Measurements from ENCODE around the gene DHRS12. TPM values are rescaled to one million over a fixed set of nuclear protein-coding genes. Genes with fewer than 3 reads are reported as not detected.

Gene DHRS12
- total RNA-seq, 2 experiments from 2014 or later, result 5.3 to 5.4 TPM

DNA sequence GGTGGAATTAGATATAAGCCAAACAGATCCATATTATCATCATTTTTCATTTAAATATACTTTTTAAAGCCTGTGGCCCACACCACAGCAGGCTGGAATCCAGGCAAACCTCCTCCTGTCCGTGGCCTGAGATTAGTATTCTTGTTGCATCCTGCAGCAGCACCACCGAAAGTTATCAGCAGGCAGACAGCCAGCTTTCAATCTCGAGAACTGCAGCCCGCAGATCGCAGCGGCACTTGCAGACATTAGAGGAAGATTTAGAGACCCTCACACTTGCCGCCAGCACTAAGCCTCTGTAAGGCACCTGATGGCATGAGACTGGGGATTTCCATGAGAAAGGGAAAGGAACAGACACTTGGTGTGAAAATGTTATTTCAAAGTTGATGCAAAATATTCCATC, 7.4 kb downstream of the DHRS12 start:
- ChIA-PET POLR2A (no interaction called here), CTCF (no interaction called here)

DNA sequence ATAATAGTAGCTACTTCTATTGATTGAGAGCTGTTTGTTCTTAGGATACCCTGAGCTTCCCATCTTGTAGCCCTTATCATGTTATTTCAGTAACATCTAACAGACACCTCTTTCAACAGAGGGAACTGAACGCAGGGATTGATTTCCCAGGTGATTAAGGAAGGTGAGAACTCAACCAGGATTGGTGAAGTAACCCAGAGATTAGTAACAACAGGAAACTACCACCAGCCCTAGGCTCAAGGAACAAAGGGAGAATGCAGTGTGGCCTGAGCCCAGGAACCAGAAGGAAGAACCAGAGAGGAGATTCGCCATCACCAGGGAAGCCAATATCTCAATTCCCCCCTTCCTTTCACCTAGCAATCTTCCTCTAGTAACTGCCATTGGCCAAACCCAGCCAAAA, 8.5 kb downstream of the DHRS12 start:
- CTCF ChIA-PET, result no interaction called here
- POLR2A ChIA-PET, result interaction anchor here (2.9 kb wide), 1 partner anchor 8 kb away, joined by 11 read pairs; no protein-coding TSS in a partner anchor

DNA sequence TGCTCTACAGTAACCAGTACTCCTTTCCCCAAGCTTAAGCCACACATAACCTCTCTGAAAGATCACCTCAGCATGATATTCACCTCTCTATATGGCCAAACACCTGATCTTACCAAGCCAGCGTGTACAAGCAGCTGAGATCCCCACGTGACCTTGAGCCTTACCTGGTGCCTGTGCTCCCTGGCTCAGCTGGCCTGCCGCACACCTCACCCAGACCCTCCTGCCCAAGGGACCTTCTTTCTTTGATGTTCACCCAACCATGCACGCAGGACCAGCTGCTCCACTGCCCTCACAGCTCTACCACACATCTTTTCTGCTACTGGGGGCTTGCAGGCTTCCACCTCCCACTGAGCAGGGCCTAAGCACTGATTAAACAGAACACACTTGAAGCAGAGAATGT, 9.0 kb downstream of the DHRS12 start:
- ChIA-PET CTCF (no interaction called here), POLR2A (interaction anchor here (2.9 kb wide), 1 partner anchor 8 kb away, joined by 11 read pairs; no protein-coding TSS in a partner anchor)

DNA sequence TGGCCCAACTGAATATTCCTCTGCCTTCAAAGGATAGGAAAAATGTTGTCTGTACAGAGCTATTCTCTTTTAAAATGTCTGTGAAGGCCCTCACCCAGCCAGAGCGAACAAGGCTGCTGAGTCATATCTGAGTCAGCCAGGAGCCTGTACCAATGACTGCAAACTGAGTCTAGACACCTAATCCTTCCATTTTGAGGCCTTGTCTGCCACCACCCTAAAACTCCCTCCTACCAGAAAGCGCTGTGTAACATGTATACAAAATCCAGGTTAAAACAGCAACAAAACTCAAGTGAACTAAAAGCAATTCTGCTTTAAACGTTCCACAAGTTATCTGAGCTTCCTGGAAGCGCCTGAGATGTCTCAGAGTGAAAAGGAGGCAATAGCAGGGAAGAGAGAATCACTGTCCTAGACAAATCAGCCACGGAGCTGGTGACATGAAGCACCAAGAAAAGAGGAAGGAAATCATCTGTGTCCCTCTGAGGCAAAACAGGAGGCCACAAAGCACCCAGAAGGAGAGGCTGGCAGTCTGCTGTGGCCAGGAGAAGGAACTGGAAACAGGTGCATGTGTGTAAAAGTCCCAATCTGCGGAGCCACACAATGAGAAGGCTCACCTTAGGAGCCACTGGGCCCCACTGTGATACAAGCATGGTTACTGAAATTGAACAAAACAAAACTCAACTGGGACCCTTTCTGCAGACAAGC, 10.2 kb downstream of the DHRS12 start:
- POLR2A ChIA-PET, result interaction anchor here (0.6 to 2.9 kb wide), 2 partner anchors 9 to 479 kb away, joined by 3 to 11 read pairs; no protein-coding TSS in a partner anchor
- CTCF ChIA-PET, result no interaction called here

DNA sequence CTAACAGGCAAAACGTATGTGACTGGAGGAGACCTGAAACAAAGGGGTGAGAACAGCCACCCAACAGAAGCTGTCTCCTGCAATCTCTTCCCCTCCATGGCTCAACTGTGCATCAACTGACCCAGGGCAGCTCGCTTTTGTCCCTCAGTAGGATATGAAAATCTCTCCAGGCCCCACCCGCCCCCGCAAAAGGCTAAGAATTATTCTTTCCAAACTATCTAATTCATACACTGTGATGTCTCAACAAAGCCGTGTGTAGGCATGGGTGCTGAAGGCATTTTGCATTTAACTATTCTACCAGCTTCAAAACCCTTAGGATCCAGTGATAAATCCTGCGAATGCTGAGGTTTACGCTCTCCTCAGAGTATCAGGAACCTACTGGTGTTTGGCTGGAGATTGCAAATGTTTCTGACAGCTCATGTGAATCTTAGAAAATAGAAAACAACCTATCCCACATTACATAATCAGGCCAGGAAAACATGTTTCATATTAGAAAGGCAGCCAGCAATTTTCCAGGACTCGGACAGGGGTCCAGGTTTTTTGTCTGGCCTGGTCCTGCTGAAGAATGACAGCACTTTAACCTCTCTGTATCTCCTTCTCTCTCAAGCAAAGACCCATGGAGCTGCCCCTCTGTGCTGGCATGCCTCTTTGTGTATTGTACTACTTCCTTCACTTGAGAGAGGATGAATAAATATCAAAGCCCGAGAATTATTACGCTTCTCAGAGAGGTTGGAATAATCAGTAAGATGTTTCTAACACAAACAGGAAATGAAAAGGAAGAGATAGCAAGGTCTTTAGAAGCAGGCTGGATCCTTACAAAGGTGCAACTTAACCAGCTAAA, 17.3 kb downstream of the DHRS12 start:
- POLR2A ChIA-PET, result no interaction called here
- CTCF ChIA-PET, result interaction anchor here (1.0 kb wide), 1 partner anchor 46 kb away, joined by 3 read pairs; no protein-coding TSS in a partner anchor

DNA sequence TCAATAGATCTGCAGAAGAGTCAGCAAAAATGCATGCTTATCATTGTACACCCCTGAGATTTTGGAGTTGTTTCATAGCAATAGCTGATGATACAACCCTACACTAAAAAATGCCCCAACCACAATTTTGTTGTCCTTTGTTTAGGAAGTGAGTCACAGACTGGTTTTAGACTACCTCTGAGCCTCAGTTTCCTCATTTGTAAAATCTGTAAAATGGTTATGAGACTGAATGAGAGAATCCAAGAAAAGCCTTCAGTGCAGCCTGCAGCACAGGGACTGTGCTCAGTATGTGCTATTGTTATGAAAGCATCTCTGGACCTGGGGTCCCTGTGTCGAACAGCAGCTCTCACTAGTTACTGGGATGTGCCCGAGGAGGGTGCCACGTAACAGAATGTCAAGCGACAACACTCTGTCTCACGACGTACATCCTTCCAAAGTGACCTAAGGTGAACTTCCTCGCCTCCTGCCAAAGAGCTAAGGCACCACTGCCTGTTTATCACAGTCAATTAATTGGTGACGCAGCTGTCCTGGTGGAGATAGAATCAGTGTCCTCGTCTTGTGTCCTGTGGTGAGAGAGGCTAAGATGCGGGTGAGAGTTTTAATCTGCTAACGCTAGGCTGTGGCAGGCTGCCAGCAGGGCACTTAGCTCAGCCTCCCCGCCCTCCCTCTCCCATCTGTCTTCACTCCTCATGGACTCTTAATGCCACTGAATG, 18.1 kb downstream of the DHRS12 start:
- POLR2A ChIA-PET, result no interaction called here

DNA sequence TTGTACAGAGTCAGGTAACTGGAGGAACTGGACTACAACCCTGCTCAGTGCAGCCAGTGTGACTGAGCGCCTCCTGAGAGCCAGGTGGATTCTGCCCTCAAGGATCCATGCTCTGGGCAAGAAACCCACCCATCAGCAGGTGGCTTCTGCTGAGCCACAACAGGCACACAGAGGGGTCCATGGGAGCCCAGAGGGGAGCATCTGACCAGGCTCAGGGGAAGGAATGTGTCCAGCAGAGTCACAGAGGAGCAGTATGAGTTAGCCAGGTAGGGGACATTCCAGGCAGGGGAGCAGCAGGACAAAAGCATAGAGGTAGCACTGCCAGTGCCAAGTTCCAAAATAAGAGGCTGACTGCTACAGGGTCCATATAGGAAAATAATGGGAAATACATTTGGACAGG, 19.9 kb downstream of the DHRS12 start:
- ChIA-PET POLR2A (no interaction called here), CTCF (no interaction called here)

More for the DNA sequence above, 18.1 kb downstream of the DHRS12 start:
- CTCF ChIA-PET, result interaction anchor here (1.0 kb wide), 2 partner anchors 15 to 47 kb away, joined by 3 read pairs; no protein-coding TSS in a partner anchor

DNA sequence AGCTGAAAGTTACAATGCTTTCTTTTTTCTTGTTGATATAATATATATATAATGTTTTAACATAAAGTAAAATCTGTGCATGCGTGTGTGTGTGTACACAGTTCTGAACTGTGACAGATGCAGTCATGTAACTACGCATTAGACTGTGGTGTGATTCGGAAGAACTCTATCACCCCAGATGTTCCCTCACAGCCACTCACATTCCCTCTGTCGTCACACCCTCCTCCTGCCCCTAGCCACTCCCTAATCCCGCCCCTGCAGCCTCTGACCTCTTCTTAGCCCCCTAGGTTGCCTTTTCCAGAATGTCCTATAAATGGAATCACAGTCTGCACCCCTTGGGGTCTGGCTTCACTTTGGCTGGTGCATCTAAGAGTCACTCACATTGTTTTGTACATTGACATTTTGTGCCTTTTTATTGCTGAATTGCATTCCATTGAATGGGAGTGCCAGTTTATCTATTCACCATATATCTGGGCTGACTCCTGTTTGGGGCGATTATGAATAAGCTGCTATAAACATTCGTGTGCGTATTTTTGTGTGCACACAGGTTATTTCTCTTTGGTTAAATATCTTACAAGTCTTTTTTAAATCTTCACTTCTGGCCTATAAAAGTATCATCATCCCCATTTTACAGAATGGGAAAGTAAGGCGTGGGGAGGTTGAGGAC, 20.4 kb downstream of the DHRS12 start:
- CTCF ChIA-PET, result no interaction called here
- POLR2A ChIA-PET, result no interaction called here

DNA sequence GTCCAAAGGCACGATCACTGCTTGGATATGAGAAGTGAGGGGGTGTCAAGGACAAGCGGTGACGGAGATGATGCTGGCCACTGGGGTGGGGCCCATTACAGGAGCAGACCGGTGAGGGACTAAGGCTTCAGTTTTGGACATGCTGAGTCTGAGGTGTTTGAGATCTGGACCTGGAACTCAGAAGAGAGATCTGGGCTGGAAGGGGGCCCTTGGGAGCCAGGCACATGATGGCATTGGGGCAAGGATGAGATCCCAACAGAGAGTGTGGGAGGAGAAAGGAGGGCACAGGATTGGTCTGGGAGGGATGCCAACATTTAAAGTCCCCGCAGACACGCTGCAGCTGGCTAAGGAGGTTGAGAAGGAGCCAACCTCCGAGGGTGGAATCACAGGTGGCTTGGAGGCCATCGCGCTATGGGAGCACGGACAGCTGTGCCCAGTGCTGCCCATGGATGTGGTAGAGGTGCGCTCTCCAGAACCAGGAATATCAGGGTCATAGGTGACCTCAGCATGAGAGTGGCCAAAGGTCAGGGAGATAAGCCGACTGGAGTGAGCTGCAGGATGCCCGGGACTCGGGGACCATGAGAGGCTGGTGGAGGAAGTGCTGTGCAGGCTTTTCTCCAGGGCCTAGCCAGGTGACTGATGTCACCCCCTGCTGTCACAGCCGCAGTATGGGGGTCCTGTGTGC, 21.8 kb downstream of the DHRS12 start:
- POLR2A ChIA-PET, result no interaction called here
- CTCF ChIA-PET, result interaction anchor here (0.6 to 1.1 kb wide), 2 partner anchors 15 to 316 kb away, joined by 3 read pairs; no protein-coding TSS in a partner anchor

DNA sequence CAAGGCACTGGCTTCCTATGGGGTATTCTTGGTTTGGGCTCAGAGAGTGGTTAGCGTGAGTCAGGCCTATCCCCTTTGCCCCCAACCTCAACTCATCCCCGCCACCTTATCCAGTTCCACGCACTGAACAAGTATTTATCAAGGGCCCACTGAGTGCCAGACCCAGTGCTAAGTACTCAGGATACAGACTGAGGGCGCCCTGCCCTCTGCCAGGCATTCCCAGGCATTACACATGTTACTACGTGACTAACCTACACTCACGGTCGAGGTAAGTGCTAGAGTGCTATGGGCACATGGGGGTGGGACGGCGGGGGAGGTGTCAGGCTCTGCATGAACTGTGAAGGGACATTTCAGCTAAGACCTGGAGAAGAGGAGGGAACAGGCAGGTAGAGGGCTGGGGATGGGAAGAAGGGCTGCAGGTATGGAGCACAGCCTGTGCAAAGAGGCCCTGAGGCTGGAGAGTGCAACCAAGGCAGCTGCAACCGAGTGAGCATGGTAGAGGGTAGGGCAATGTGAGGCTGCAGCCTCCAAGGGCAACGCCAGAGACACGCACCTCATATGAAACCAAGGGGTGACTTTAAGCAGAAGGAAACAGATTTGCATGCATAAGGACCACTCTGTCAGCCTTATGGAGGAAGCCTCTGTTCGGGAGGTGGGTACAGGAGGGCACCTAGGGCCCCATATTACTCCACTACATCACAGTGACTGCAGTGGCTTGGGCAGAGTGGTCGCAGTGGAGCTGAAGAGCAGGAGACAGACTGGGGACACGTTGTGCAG, 22.5 kb downstream of the DHRS12 start:
- ChIA-PET CTCF (interaction anchor here (0.6 to 1.1 kb wide), 2 partner anchors 16 to 316 kb away, joined by 3 read pairs; no protein-coding TSS in a partner anchor), POLR2A (no interaction called here)

DNA sequence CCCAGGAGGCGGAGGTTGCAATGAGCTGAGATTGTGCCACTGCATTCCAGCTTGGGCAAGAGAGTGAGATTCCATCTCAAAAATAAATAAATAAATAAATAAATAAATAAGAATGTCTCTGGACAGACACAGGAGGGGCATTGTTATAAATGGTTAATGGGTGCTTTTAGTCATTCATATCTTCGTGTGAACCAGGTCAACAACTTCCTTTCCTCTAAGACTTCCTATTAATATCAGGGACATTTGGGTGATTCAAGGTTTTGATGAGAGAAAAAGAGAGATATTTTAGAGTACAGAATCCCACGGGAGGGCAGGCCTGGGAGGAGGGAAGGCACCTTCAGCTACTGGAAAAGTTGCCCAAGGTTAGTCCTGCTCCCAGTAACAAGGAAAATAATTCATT, 23.9 kb downstream of the DHRS12 start:
- POLR2A ChIA-PET, result no interaction called here
- CTCF ChIA-PET, result no interaction called here

DNA sequence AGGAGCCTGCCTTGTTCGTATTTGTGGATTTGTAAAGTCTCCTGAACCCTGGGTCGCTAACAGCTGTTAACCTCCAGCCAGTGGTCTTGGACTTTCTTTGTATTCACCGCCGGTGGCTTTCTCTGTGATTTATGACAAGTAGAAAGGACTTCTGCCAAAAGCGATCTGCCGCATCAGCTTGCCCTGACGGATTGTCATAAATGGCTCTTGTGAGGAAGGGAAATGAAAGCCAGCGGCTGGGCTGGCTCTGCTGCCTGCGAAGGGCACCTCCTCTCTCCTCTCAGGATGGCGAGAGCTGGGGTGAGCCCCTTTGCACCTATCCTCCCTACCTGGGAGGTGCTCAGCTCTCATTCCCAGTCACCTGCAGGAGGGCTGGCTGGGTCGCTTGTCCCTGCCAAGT, 25.6 kb downstream of the DHRS12 start:
- ChIA-PET POLR2A (no interaction called here), CTCF (no interaction called here)

DNA sequence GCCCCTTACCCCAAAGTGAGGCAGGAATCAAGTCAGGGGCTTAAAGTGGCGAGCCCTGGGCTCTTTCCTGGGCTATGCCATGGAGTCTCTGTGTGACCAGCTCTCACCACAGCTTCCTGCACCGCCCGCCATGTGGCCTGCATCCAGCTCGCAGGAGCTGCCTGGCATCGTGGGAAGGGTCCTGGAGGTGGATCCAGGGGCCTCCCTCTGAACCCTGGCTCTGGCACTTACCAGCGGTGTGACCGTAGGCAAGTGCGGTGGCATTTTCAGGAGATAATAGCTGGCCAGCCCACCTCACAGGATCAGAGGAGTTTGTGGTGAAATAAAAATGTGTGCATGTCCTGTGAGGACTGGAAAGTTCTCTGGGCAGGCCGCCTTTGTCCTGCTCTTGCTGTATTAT, 26.0 kb downstream of the DHRS12 start:
- POLR2A ChIA-PET, result no interaction called here
- CTCF ChIA-PET, result no interaction called here

DNA sequence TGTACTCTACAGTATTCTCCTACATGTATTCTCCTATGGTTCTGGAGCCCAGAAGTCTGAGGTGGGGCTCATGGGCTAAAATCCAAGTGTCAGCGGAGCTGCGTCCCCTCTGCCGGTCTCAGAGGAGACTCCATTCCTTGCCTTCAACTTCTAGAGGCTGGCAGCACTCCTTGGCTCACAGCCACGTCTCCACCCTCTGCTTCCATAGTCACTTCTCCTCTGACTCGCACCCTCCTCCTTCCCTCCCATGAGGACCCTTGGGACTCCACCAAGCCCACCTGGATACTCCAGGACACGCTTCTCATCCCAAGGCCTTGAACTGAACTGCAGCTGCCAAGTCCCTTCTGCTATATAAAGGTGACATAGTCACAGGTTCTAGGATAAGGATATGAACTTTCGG, 27.8 kb downstream of the DHRS12 start:
- CTCF ChIA-PET, result no interaction called here
- POLR2A ChIA-PET, result no interaction called here

DNA sequence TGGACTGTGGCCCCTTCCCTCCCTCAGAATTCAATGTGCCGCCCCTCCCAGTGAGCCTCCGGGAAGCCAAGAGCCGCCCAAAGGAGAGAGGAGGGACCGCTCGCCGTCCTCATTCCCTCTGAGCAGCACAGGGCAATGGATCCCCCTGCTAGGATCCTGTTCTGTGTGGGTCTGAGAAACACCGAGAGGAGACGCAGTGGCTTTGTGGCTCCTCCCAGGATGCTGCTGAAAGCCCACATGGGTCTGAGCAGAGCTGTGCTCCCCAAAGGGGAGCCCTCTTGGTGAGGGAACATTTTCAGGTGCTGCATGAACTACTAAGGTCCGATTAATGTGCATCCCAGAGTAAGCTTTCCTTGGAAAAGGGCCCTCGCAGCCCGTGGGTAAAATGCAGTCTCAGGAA, 30.4 kb downstream of the DHRS12 start:
- CTCF ChIA-PET, result no interaction called here
- POLR2A ChIA-PET, result no interaction called here

DNA sequence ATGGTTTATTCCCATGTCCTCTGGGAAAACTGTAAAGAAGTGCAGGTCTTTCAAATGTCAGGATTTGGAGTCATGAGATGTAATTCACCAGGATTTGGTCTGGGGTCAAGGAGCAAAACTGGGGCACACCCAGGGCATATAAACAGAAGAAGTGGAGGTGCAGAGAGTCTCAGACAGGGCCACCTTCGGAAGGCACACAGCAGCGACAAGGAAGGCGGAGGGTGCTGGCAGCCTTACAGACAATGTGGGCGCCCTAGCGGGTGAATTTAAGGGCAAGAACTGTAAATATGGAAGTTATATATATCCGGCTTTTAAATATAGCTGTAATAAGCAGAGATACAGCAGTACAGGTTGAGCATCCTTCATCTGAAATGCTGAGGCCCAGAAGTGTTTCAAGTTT, 31.2 kb downstream of the DHRS12 start:
- POLR2A ChIA-PET, result no interaction called here
- CTCF ChIA-PET, result no interaction called here

DNA sequence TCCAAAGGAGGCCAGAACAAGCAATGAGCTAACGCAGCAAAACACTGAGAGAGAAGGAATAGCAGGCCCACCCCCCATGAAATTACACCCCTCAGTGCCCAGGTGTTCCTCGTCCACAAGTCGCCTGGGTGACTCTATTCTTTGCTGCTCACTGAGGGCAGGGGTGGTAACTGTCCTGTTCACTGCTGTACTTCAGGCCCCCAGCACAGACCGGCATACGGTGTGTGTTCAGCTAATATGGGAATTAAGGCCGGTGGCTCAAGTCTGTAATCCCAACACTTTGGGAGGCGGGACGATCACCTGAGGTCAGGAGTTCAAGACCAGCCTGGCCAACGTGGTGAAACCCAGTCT, 31.9 kb downstream of the DHRS12 start:
- CTCF ChIA-PET, result no interaction called here
- POLR2A ChIA-PET, result no interaction called here

DNA sequence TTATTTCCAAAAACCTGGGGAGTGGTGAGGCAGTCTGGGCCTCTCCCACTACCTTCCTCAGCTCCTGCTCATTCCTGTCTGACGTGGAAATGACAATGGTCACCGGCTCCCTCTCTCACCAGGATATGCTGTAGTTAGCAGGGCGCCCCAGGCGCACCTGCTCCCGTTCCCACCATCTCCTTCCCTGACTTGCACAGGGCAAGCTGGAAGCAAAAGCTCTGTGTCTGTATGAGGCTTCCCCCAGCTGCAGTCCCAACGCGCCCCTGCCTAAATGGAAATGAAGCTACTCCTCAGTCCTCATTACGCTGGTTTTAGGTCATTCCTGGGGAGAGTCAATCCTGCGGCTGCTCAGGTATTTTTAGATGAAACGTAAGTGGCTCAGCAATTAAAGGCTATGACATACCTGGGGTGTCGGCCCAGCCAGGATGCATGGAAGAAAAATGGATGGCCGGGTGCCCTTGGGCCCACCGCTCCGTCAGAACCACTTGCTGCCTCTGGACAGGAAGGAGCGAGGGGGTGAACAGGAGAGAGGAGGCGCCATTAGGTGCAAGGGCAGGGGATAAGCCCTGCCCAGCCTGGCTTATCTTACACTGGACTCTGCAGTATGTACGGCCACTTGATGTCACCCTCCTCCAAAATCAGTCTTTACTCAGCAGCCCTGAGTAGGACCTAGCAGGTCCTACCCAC, 32.4 kb downstream of the DHRS12 start:
- ChIA-PET POLR2A (no interaction called here), CTCF (no interaction called here)

Measured in activated CD8-positive, alpha-beta memory T cell treated with anti-CD3 and anti-CD28 coated beads for 36 hours (primary cell).